GM12875 (cell line): ENCODE measurements around the gene ATP2B1.

Experiments
- H3K4me3 ChIP-seq: one replicate; pipeline ENCODE4 v1.5.1; 2011; ENCODE audit warnings: low read depth, low read length, control low read depth
- CTCF ChIP-seq: IDR thresholded peaks from 2 replicates; pipeline ENCODE4 v1.5.1; 2011; ENCODE audit warnings: low read depth, mild to moderate bottlenecking, control low read depth, inconsistent platforms, low read length, moderate library complexity, borderline replicate concordance; ENCODE audit not compliant: insufficient read depth

ATP2B1 gene

GRCh38 chr12:89693639-89694202 lies 14.9 kb downstream of the ATP2B1 start:
- no peak for TF ChIP-seq CTCF

GRCh38 chr12:89692439-89692838 lies 16.2 kb downstream of the ATP2B1 start:
- no peak overlapping the region for H3K4me3 ChIP-seq
- no peak for TF ChIP-seq CTCF

More at GRCh38 chr12:89693639-89694202, 14.9 kb downstream of the ATP2B1 start:
- H3K4me3 ChIP-seq: no peak overlapping the region

- no peak overlapping the region for H3K4me3 ChIP-seq
- no peak for TF ChIP-seq CTCF
These were observed 17.0 kb downstream of the ATP2B1 start for GRCh38 chr12:89691659-89692058.

- no peak for TF ChIP-seq CTCF
- no peak overlapping the region for H3K4me3 ChIP-seq
These were observed 17.7 kb downstream of the ATP2B1 start for GRCh38 chr12:89690925-89691324.

- no peak overlapping the region for H3K4me3 ChIP-seq
- TF ChIP-seq CTCF: no peak
These were observed 19.3 kb downstream of the ATP2B1 start for GRCh38 chr12:89689306-89689705.

GRCh38 chr12:89686311-89686710 lies 22.3 kb downstream of the ATP2B1 start:
- TF ChIP-seq CTCF: no peak
- H3K4me3 ChIP-seq: no peak overlapping the region

- no peak for TF ChIP-seq CTCF
- no peak overlapping the region for H3K4me3 ChIP-seq
These were observed 23.2 kb downstream of the ATP2B1 start for GRCh38 chr12:89685363-89685972.
